Activated naive CD4-positive, alpha-beta T cell treated with anti-CD3 and anti-CD28 coated beads for 36 hours (primary cell): ENCODE data around the gene COL23A1. TPM values are rescaled to one million over a fixed set of nuclear protein-coding genes. Genes with fewer than 3 reads are reported as not detected.
A peak's percentile ranks its signal among the peaks of the same experiment; 100 is the strongest.

Source experiments
- CTCF ChIA-PET: fragments of 350-600 bp; sonication (Branson Sonifier 250); formaldehyde crosslinking; loops from one replicate; lab custom pipeline; 2021; ENCODE audit warnings: antibody characterized with exemption; lab: Charles Lee
- DNase-seq: peaks from one replicate; pipeline ENCODE4 v3.0.0-alpha.2; 2020
- H3K27ac Mint-ChIP-seq: one replicate; pipeline ENCODE4 v1.8.0; 2021; ENCODE audit warnings: mild to moderate bottlenecking, mixed read lengths
- H3K27me3 Mint-ChIP-seq: one replicate; pipeline ENCODE4 v1.8.0; 2021; ENCODE audit warnings: low read depth, mixed read lengths
- H3K36me3 Mint-ChIP-seq: one replicate; pipeline ENCODE4 v1.8.0; 2021; ENCODE audit warnings: low read depth, mixed read lengths
- H3K4me1 Mint-ChIP-seq: one replicate; pipeline ENCODE4 v1.8.0; 2021; ENCODE audit warnings: low read depth, mixed read lengths
- H3K4me3 Mint-ChIP-seq: one replicate; pipeline ENCODE4 v1.8.0; 2021; ENCODE audit warnings: mild to moderate bottlenecking, moderate library complexity, mixed read lengths
- H3K9me3 Mint-ChIP-seq: one replicate; pipeline ENCODE4 v1.8.0; 2021; ENCODE audit warnings: mixed read lengths
- intact Hi-C: fragments of 100-400 bp; cut with micrococcal nuclease; formaldehyde crosslinking; loops from one replicate; pipeline ENCODE4 v1.15.1; 2023
- total RNA-seq, 2 experiments: library from RNA; stranded (reverse); gene quantifications; one replicate each; pipeline ENCODE4 v1.2.3, GENCODE V29; 2021

Gene COL23A1
- total RNA-seq, 2 experiments from 2014 or later, result 0.07 TPM; not detected in 1

DNA sequence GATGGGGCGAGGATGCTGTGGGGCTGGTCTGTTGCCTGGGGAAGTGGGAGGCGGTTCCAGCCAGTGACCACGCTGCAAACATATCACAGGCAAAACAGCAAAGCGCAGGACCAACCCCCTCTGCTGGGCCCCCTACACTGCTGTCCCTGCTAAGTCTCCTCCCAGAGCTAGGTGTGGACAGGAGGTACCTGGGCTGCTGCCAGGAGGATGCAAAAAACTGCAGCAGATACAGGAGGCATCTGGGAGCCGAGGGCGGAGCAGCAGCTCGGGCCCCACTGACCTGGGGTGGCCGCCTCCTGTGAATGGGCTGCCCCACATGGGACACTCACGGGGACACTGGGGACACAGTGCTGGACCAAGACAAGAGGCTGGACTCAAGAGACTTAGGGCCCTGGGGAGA is 309.6 kb downstream of the COL23A1 start:
- no peak overlapping the region for H3K4me3 Mint-ChIP-seq
- H3K27ac Mint-ChIP-seq, result no peak overlapping the region
- CTCF ChIA-PET, result interaction anchor here (0.7 to 1.9 kb wide), 7 partner anchors 44 to 1213 kb away, joined by 3 to 6 read pairs (median 3); partner anchors contain the start of gene PHYKPL
- intact Hi-C loops, result loop anchor here (1.0 to 5.0 kb wide), 3 partner anchors 271 to 557 kb away; partner anchors contain the start of gene COL23A1
- H3K27me3 Mint-ChIP-seq, result peaks cover 3% of the 10 kb centered on the region
- H3K36me3 Mint-ChIP-seq, result no peaks in the 10 kb centered on the region
- H3K9me3 Mint-ChIP-seq, result peaks cover 12% of the 10 kb centered on the region
- peaks cover 4% of the 10 kb centered on the region for H3K4me1 Mint-ChIP-seq
- DNase-seq, result no peak

DNA sequence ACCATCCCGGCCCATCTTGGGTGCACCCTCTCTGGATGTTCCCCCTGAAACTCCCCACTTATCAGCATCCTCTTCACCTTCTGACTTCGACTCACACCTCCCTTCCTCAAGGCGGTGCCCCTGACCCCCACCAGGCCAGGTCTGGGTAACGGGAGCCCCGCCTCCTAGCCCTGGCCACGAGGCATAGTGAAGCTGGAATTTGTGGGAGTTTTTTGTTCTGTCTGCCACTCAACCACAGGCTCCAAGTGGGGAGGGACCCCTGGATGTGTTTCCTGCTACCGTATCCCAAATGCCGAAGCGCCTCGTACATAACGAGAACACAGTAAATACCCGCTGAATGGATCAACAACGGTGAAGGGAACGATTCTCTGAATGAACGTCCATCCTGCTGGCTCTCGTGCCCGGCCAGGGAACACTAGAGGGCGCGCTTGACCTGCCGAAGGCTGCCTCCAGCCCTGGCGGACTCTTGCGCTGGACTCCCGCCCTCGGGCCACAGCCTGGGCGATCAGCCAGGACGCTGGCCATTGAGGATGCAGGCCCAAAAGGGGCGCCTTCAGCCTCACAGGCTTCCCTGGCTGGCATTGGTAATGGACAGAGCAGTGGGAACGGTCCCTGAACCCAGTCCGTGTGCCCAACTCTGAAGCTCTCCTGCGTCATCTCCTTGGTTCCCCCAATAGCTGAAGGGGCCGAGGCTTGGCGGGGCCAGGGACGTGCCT is 310.3 kb downstream of the COL23A1 start:
- intact Hi-C loops, result loop anchor here (1.0 to 5.0 kb wide), 4 partner anchors 271 to 1215 kb away; partner anchors contain the start of gene COL23A1
- Mint-ChIP-seq H3K27me3 (peaks cover 3% of the 10 kb centered on the region), H3K4me3 (no peak overlapping the region), H3K4me1 (peaks cover 4% of the 10 kb centered on the region), H3K36me3 (no peaks in the 10 kb centered on the region), H3K9me3 (peaks cover 12% of the 10 kb centered on the region), H3K27ac (no peak overlapping the region)
- DNase-seq, result peak; percentile 77
- CTCF ChIA-PET, result interaction anchor here (0.7 to 1.9 kb wide), 7 partner anchors 9 to 1213 kb away, joined by 3 to 6 read pairs (median 3); partner anchors contain the start of gene PHYKPL

DNA sequence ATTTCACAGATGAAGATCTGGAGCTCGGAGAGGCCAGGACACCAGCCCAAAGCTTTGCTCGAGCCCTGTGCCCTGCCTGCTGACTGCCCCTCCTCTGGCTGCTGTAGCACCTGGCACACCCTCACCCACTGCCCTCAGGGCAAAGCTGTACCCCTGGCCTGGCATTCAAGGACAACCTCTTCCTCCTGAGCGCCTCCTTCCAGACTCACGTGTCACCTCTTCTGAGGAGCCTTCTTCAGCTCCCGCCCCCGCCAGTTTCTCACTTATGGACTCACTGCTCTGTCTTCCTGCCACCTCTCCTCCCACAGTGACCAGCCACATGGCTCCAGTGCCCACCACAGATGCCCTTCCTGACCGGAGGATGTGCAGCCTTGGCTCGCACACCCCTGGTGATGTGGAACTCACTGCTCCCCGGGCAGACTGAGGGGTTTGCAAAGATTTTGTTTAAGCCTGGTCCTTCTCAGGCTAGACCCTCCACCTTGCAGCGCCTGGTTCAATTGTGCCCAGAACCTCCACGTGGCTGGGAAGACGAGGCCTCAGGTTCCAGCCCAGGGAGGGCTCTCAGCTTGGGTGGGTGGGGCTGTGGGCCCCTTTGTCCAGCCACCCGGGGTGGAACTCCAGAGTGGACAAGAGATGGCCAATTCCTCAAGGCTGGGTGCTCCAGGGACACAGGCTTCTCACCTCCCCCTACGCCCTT is 311.0 kb downstream of the COL23A1 start:
- peaks cover 12% of the 10 kb centered on the region for H3K9me3 Mint-ChIP-seq

GRCh38 chr5:178278358-178279023 is 311.7 kb downstream of the COL23A1 start:
- CTCF ChIA-PET, result interaction anchor here (0.6 to 1.7 kb wide), 7 partner anchors 8 to 316 kb away, joined by 3 to 8 read pairs (median 4); no protein-coding TSS in a partner anchor
- Mint-ChIP-seq H3K36me3 (no peaks in the 10 kb centered on the region), H3K27ac (no peak overlapping the region), H3K27me3 (peaks cover 3% of the 10 kb centered on the region), H3K4me1 (peaks cover 4% of the 10 kb centered on the region), H3K9me3 (peaks cover 7% of the 10 kb centered on the region), H3K4me3 (no peak overlapping the region)
- intact Hi-C loops, result loop anchor here (2.0 kb wide), 1 partner anchor 1216 kb away; no protein-coding TSS in a partner anchor
- no peak for DNase-seq

More for the DNA sequence above, 311.0 kb downstream of the COL23A1 start:
- CTCF ChIA-PET, result interaction anchor here (0.9 to 1.9 kb wide), 3 partner anchors 8 to 272 kb away, joined by 3 to 6 read pairs (median 4); no protein-coding TSS in a partner anchor
- no peaks in the 10 kb centered on the region for H3K36me3 Mint-ChIP-seq
- intact Hi-C loops, result loop anchor here (2.0 kb wide), 1 partner anchor 1216 kb away; no protein-coding TSS in a partner anchor
- H3K27me3 Mint-ChIP-seq, result peaks cover 3% of the 10 kb centered on the region
- peaks cover 4% of the 10 kb centered on the region for H3K4me1 Mint-ChIP-seq
- no peak overlapping the region for H3K4me3 Mint-ChIP-seq
- no peak for DNase-seq
- no peak overlapping the region for H3K27ac Mint-ChIP-seq

DNA sequence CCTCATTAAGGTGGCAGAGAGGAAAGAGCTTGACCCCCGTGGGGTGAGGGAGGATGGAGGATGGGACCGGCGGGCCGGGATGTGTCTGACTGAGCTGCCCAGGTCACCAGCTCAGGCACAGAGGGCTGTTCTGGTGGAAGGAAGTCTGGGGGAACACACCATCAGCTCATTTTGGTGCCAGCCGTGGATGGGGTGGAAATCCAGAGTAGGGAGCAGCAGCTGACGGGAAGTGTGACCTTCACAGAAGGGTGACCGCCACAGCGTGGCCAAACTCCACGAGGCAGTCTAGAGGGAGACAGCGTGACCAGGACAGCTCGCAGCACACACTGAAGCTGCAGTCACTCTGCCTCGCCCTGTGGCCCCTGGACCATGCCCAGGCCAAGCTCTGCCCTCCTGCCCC is 312.3 kb downstream of the COL23A1 start:
- Mint-ChIP-seq H3K36me3 (no peaks in the 10 kb centered on the region), H3K27ac (no peak overlapping the region), H3K4me1 (peaks cover 4% of the 10 kb centered on the region), H3K9me3 (peaks cover 3% of the 10 kb centered on the region), H3K4me3 (no peak overlapping the region), H3K27me3 (no peaks in the 10 kb centered on the region)
- CTCF ChIA-PET, result interaction anchor here (0.6 to 1.7 kb wide), 5 partner anchors 12 to 275 kb away, joined by 3 to 8 read pairs (median 4); no protein-coding TSS in a partner anchor
- no peak for DNase-seq
- intact Hi-C loops, result loop anchor here (2.0 kb wide), 1 partner anchor 1217 kb away; no protein-coding TSS in a partner anchor

DNA sequence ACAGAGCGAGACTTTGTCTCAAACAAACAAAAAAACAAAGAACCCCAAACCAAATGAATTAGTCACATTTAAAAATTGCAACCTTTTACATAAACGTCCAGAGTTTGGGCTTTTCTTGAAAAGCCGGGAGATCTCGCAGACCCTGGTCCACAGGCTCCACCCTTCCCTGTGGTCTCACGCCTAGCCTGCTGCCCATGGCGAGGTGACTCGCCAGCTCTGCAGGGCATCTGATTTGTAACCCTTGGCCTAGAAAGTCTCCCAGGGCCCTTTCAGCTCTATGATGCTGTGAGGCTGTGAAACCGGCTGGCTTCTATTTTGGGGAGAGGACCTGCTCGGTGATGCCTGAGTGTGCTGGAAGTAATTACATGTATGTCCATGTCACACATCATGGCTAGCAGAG is 312.8 kb downstream of the COL23A1 start:
- Mint-ChIP-seq H3K27ac (no peak overlapping the region), H3K36me3 (no peaks in the 10 kb centered on the region), H3K9me3 (peaks cover 3% of the 10 kb centered on the region), H3K4me1 (peaks cover 4% of the 10 kb centered on the region), H3K4me3 (no peak overlapping the region), H3K27me3 (no peaks in the 10 kb centered on the region)
- intact Hi-C loops, result no loop called here
- DNase-seq, result no peak
- CTCF ChIA-PET, result interaction anchor here (1.2 to 1.7 kb wide), 3 partner anchors 42 to 275 kb away, joined by 3 to 8 read pairs (median 4); no protein-coding TSS in a partner anchor

- intact Hi-C loops, result no loop called here
- H3K4me1 Mint-ChIP-seq, result peaks cover 4% of the 10 kb centered on the region
- DNase-seq, result no peak
- H3K36me3 Mint-ChIP-seq, result no peaks in the 10 kb centered on the region
- H3K27ac Mint-ChIP-seq, result no peak overlapping the region
- H3K4me3 Mint-ChIP-seq, result no peak overlapping the region
- peaks cover 3% of the 10 kb centered on the region for H3K9me3 Mint-ChIP-seq
- CTCF ChIA-PET, result interaction anchor here (0.6 kb wide), 1 partner anchor 39 kb away, joined by 4 read pairs; no protein-coding TSS in a partner anchor
- no peaks in the 10 kb centered on the region for H3K27me3 Mint-ChIP-seq
These were observed 315.2 kb downstream of the COL23A1 start for GRCh38 chr5:178274781-178275537.

- no peaks in the 10 kb centered on the region for H3K4me1 Mint-ChIP-seq
- CTCF ChIA-PET, result interaction anchor here (2.4 kb wide), 1 partner anchor 10 kb away, joined by 9 read pairs; no protein-coding TSS in a partner anchor
- DNase-seq, result no peak
These were observed 316.3 kb downstream of the COL23A1 start for GRCh38 chr5:178273665-178274541.

GRCh38 chr5:178273041-178273440 is 317.2 kb downstream of the COL23A1 start:
- Mint-ChIP-seq H3K36me3 (no peaks in the 10 kb centered on the region), H3K27ac (no peak overlapping the region), H3K27me3 (no peaks in the 10 kb centered on the region), H3K4me3 (no peak overlapping the region), H3K4me1 (no peaks in the 10 kb centered on the region), H3K9me3 (peaks cover 3% of the 10 kb centered on the region)
- intact Hi-C loops, result no loop called here
- CTCF ChIA-PET, result interaction anchor here (2.4 kb wide), 1 partner anchor 11 kb away, joined by 9 read pairs; no protein-coding TSS in a partner anchor
- DNase-seq, result no peak

More at GRCh38 chr5:178273665-178274541, 316.3 kb downstream of the COL23A1 start:
- peaks cover 3% of the 10 kb centered on the region for H3K9me3 Mint-ChIP-seq
- H3K27me3 Mint-ChIP-seq, result no peaks in the 10 kb centered on the region
- H3K27ac Mint-ChIP-seq, result no peak overlapping the region
- no peak overlapping the region for H3K4me3 Mint-ChIP-seq
- intact Hi-C loops, result no loop called here
- no peaks in the 10 kb centered on the region for H3K36me3 Mint-ChIP-seq

DNA sequence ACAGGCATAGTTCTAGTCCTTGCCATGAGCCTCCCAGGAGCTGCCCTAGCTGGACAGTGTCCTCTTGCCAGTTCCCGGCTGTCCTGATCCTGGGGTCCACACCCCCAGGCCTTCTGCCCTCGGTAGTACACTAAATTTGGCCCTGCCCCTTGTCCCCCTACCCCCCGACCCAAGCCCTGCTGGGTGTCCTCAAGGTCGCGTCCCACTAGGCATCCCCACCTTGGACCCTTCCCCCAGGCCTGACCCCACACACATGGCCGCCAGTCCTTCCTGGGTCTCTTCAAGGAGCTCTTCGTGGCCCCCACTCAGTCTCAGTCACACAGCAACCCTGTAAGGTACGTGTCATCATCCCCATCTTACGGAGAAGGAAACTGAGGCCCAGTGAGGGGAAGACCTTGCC is 317.6 kb downstream of the COL23A1 start:
- DNase-seq, result no peak
- no peaks in the 10 kb centered on the region for H3K36me3 Mint-ChIP-seq
- H3K9me3 Mint-ChIP-seq, result peaks cover 3% of the 10 kb centered on the region
- no peaks in the 10 kb centered on the region for H3K4me1 Mint-ChIP-seq
- CTCF ChIA-PET, result interaction anchor here (2.4 kb wide), 1 partner anchor 12 kb away, joined by 9 read pairs; no protein-coding TSS in a partner anchor
- no peaks in the 10 kb centered on the region for H3K27me3 Mint-ChIP-seq
- H3K27ac Mint-ChIP-seq, result no peak overlapping the region
- no peak overlapping the region for H3K4me3 Mint-ChIP-seq
- intact Hi-C loops, result no loop called here
